Fibroblast of lung (primary cell): ENCODE measurements around the gene NUP205. TPM values are rescaled to one million over a fixed set of nuclear protein-coding genes. Genes with fewer than 3 reads are reported as not detected.
A peak's percentile ranks its signal among the peaks of the same experiment; 100 is the strongest.

Experiments used
- DNase-seq, 2 donors: peaks; one replicate each; pipeline versions ENCODE4 v3.0.0 to v3.0.0-alpha.2; 2010; ENCODE audit warnings: low read depth in 2 of 2
- H2AFZ ChIP-seq: 2 replicates; pipeline ENCODE4 v1.5.1; 2012; ENCODE audit warnings: low read length, control low read depth, inconsistent platforms
- H3K27ac ChIP-seq: 2 replicates; pipeline ENCODE4 v1.5.1; 2011; ENCODE audit warnings: low read length, control low read depth; ENCODE audit not compliant: insufficient read depth
- H3K27me3 ChIP-seq: 2 replicates; pipeline ENCODE4 v1.5.1; 2011; ENCODE audit warnings: mild to moderate bottlenecking, low read length; ENCODE audit not compliant: control insufficient read depth, insufficient read depth
- H3K36me3 ChIP-seq: 2 replicates; pipeline ENCODE4 v1.5.1; 2011; ENCODE audit warnings: low read length; ENCODE audit not compliant: control insufficient read depth, insufficient read depth
- H3K4me1 ChIP-seq: 2 replicates; pipeline ENCODE4 v1.5.1; 2011; ENCODE audit warnings: low read length; ENCODE audit not compliant: control insufficient read depth, insufficient read depth; ENCODE audit errors: extremely low read depth
- H3K4me2 ChIP-seq: 2 replicates; pipeline ENCODE4 v1.5.1; 2011; ENCODE audit warnings: low read length, control low read depth; ENCODE audit not compliant: insufficient read depth; ENCODE audit errors: extremely low read depth
- H3K4me3 ChIP-seq, 4 experiments: fragments of 200-600 bp in 1 of 4; sonication (generic) in 1 of 4; replicated peaks in 1 of 4; 2 replicates each; pipeline ENCODE4 v1.5.1; 2011 to 2016; ENCODE audit warnings: low read length in 4 of 4, low read depth in 3 of 4, mild to moderate bottlenecking in 3 of 4, control low read depth in 2 of 4, inconsistent platforms in 1 of 4, mixed read lengths in 1 of 4; ENCODE audit not compliant: insufficient read depth in 1 of 4; ENCODE audit errors: control extremely low read depth in 1 of 4
- H3K79me2 ChIP-seq: 2 replicates; pipeline ENCODE4 v1.5.1; 2012; ENCODE audit warnings: mild to moderate bottlenecking, low read length, inconsistent platforms; ENCODE audit not compliant: control insufficient read depth, insufficient read depth
- H3K9ac ChIP-seq: 2 replicates; pipeline ENCODE4 v1.5.1; 2011; ENCODE audit warnings: mild to moderate bottlenecking, low read length, control low read depth; ENCODE audit not compliant: insufficient read depth
- H3K9me3 ChIP-seq: 2 replicates; pipeline ENCODE4 v1.5.1; 2012; ENCODE audit warnings: low read depth, low read length; ENCODE audit not compliant: control insufficient read depth, insufficient read depth
- H4K20me1 ChIP-seq: 2 replicates; pipeline ENCODE4 v1.5.1; 2011; ENCODE audit warnings: low read length; ENCODE audit not compliant: control insufficient read depth, insufficient read depth; ENCODE audit errors: extremely low read depth
- CTCF ChIP-seq, 2 donors: IDR thresholded peaks in 1 of 2; conservative IDR thresholded peaks in 1 of 2; 1 replicate in 1 of 2; 2 replicates in 1 of 2; pipeline ENCODE4 v1.5.1; 2011 to 2012; ENCODE audit warnings: low read length in 2 of 2, control low read depth in 1 of 2, inconsistent platforms in 1 of 2, low read depth in 1 of 2, mild to moderate bottlenecking in 1 of 2
- EZH2 ChIP-seq: IDR thresholded peaks from 2 replicates; pipeline ENCODE4 v1.5.1; 2012; ENCODE audit warnings: low read length, control low read depth, mild to moderate bottlenecking; ENCODE audit errors: missing control alignments
- polyA plus RNA-seq, 2 donors: library from polyadenylated mRNA; depleted of rRNA in 1 of 2; stranded (reverse) in 1 of 2; unstranded in 1 of 2; fragments of >200 nt; gene quantifications; 2 replicates each; pipeline ENCODE4 v1.2.1, GENCODE V29; 2011 to 2012; ENCODE audit warnings: missing spikeins in 1 of 2
- total RNA-seq: library from RNA; depleted of rRNA; stranded (reverse); fragments of >200 nt; gene quantifications from 2 replicates; pipeline ENCODE4 v1.2.1, GENCODE V29; 2014

The NUP205 gene
- total and polyA plus RNA-seq, 2 donors (not counting 1 experiment from before 2014, with no cell fraction given) = 28.1 to 36.7 TPM

GRCh38 chr7:135653340-135654080 is 95.8 kb downstream of the NUP205 start:
- H3K79me2 ChIP-seq = no peaks in the 10 kb centered on the region
- no peaks in the 10 kb centered on the region for H3K27me3 ChIP-seq
- no peak overlapping the region for H2AFZ ChIP-seq
- H3K4me2 ChIP-seq = no peak overlapping the region
- H3K4me1 ChIP-seq = no peaks in the 10 kb centered on the region
- H3K9ac ChIP-seq = no peak overlapping the region
- H3K4me3 ChIP-seq = no peak overlapping the region
- no peaks in the 10 kb centered on the region for H4K20me1 ChIP-seq
- no peaks in the 10 kb centered on the region for H3K9me3 ChIP-seq
- DNase-seq = peak in 1 of 2 donors; percentile 37
- no peaks in the 10 kb centered on the region for H3K36me3 ChIP-seq
- TF ChIP-seq EZH2 (no peak), CTCF (conservative IDR thresholded peaks at IDR 0.05 in 1 of 2, IDR thresholded peaks at IDR 0.05 in 1 of 2; ENCODE audit: low read depth in 1 of 2, low read length in 2 of 2) (no peak)
- H3K27ac ChIP-seq = no peak overlapping the region

- no peak overlapping the region for H3K4me2 ChIP-seq
- no peaks in the 10 kb centered on the region for H4K20me1 ChIP-seq
- no peak for TF ChIP-seq CTCF (conservative IDR thresholded peaks at IDR 0.05 in 1 of 2, IDR thresholded peaks at IDR 0.05 in 1 of 2; ENCODE audit: low read depth in 1 of 2, low read length in 2 of 2)
- H3K79me2 ChIP-seq = peaks cover 2% of the 10 kb centered on the region
- no peaks in the 10 kb centered on the region for H3K4me1 ChIP-seq
- no peak overlapping the region for H2AFZ ChIP-seq
- no peaks in the 10 kb centered on the region for H3K9me3 ChIP-seq
- no peak overlapping the region for H3K9ac ChIP-seq
- no peaks in the 10 kb centered on the region for H3K36me3 ChIP-seq
- no peak for DNase-seq
- no peaks in the 10 kb centered on the region for H3K27me3 ChIP-seq
- H3K4me3 ChIP-seq = no peak overlapping the region
- H3K27ac ChIP-seq = no peak overlapping the region
Measured at GRCh38 chr7:135658564-135658963, 100.8 kb downstream of the NUP205 start.

GRCh38 chr7:135659159-135659846 is 101.6 kb downstream of the NUP205 start:
- Histone ChIP-seq H3K36me3 (no peaks in the 10 kb centered on the region), H3K4me2 (no peak overlapping the region), H3K9ac (no peak overlapping the region), H2AFZ (no peak overlapping the region), H3K4me1 (no peaks in the 10 kb centered on the region), H3K27me3 (no peaks in the 10 kb centered on the region), H3K27ac (no peak overlapping the region), H3K9me3 (no peaks in the 10 kb centered on the region), H4K20me1 (no peaks in the 10 kb centered on the region), H3K4me3 (no peak overlapping the region), H3K79me2 (peaks cover 7% of the 10 kb centered on the region)
- DNase-seq = peak in 1 of 2 donors; percentile 29
- TF ChIP-seq EZH2 (no peak), CTCF (conservative IDR thresholded peaks at IDR 0.05 in 1 of 2, IDR thresholded peaks at IDR 0.05 in 1 of 2; ENCODE audit: low read depth in 1 of 2, low read length in 2 of 2) (no peak)
